ENCODE results near the gene IL1RAPL1. TPM values are rescaled to one million over a fixed set of nuclear protein-coding genes. Genes with fewer than 3 reads are reported as not detected.

Gene IL1RAPL1
- total RNA-seq, 4 donors from 2014 or later: 0.13 TPM; not detected in 3

DNA sequence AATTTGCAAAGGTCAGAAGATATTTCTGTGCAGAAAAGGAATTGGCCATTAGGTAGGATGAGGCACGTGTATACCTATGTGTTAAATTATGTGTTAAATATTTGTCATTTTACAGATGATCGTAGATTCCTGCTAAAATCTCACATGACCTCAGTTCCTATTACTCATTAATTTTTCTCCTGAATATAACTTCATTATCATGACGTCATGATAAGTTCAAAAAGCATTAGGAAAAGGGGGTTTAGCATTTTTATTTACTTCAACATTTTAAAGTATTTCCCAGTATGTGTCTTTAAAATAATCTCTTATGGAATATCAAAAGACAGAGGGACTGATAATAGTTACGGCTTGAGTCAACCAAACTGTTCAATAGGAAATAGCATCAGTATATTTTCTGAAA lies 372.8 kb downstream of the IL1RAPL1 start:
- Histone ChIP-seq H3K4me1 (no peaks in the 10 kb centered on the region), H3K27ac (no peak overlapping the region), H3K4me3 (no peak overlapping the region), H3K36me3 (no peaks in the 10 kb centered on the region), H3K9me3 (no peaks in the 10 kb centered on the region), H3K27me3 (no peaks in the 10 kb centered on the region)
- no peak for TF ChIP-seq EP300 (IDR thresholded peaks at IDR 0.05)
- TF ChIP-seq, protein P1, sequence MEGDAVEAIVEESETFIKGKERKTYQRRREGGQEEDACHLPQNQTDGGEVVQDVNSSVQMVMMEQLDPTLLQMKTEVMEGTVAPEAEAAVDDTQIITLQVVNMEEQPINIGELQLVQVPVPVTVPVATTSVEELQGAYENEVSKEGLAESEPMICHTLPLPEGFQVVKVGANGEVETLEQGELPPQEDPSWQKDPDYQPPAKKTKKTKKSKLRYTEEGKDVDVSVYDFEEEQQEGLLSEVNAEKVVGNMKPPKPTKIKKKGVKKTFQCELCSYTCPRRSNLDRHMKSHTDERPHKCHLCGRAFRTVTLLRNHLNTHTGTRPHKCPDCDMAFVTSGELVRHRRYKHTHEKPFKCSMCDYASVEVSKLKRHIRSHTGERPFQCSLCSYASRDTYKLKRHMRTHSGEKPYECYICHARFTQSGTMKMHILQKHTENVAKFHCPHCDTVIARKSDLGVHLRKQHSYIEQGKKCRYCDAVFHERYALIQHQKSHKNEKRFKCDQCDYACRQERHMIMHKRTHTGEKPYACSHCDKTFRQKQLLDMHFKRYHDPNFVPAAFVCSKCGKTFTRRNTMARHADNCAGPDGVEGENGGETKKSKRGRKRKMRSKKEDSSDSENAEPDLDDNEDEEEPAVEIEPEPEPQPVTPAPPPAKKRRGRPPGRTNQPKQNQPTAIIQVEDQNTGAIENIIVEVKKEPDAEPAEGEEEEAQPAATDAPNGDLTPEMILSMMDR (IDR thresholded peaks at IDR 0.05): no peak
- TF ChIP-seq POLR2A (IDR thresholded peaks at IDR 0.05): no peak
- no peak for TF ChIP-seq POLR2AphosphoS5 (IDR thresholded peaks at IDR 0.05)
- WGBS: 63% methylated on average over 4 of the region's 4 CpGs
- no peak for DNase-seq (ENCODE audit: low spot score in 2 of 2)

DNA sequence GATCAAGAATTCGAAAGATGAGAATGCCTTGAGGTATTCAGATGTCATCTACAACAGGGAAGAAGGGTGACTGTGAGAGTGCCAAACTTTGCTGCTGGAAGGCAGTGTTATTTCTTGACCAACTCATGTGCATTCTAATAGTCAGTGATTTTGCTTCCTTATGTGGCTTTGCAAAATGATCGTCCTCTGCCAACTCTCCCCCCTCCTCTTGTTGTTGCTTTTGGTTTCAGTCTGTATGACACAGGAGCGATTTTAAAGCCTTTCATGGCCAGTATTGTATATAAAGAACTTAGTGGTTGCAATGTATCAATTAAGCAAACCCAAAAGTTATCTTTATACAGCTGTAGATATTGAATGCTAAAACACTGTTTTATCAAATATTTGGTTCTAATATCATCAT lies 379.1 kb downstream of the IL1RAPL1 start:
- Histone ChIP-seq H3K4me3 (no peak overlapping the region), H3K4me1 (no peaks in the 10 kb centered on the region), H3K27ac (no peak overlapping the region), H3K9me3 (no peaks in the 10 kb centered on the region), H3K36me3 (no peaks in the 10 kb centered on the region), H3K27me3 (no peaks in the 10 kb centered on the region)
- WGBS: 33% methylated on average over 3 of the region's 3 CpGs
- no peak for DNase-seq (ENCODE audit: low spot score in 2 of 2)
- no peak for TF ChIP-seq POLR2A (IDR thresholded peaks at IDR 0.05)
- no peak for TF ChIP-seq EP300 (IDR thresholded peaks at IDR 0.05)
- TF ChIP-seq, protein P1 (IDR thresholded peaks at IDR 0.05): no peak
- no peak for TF ChIP-seq POLR2AphosphoS5 (IDR thresholded peaks at IDR 0.05)

DNA sequence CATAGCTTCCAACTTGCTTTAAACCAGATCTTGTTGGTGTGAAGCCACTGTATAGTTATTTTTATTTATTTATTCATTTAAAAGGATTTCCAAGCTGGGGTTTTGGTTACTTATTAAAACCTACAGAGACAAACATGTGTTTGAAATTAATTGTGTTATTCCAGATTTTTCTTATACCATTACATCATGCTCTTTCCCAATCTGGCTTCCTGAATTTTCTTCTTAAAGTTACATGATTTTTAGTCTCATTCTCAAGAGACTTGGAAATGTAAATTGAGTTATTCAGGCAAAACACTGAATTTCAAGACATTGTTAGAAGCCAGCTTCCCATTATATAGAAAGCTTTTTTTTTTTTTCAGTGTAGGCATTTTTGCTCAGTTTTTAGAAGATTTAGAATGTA lies 381.9 kb downstream of the IL1RAPL1 start:
- Histone ChIP-seq H3K27ac (no peak overlapping the region), H3K36me3 (no peaks in the 10 kb centered on the region), H3K9me3 (no peaks in the 10 kb centered on the region), H3K27me3 (no peaks in the 10 kb centered on the region), H3K4me1 (no peaks in the 10 kb centered on the region), H3K4me3 (no peak overlapping the region)
- TF ChIP-seq, protein P1 (IDR thresholded peaks at IDR 0.05): no peak
- TF ChIP-seq EP300 (IDR thresholded peaks at IDR 0.05) (no peak), POLR2AphosphoS5 (IDR thresholded peaks at IDR 0.05) (no peak)
- no peak for DNase-seq (ENCODE audit: low spot score in 2 of 2)

DNA sequence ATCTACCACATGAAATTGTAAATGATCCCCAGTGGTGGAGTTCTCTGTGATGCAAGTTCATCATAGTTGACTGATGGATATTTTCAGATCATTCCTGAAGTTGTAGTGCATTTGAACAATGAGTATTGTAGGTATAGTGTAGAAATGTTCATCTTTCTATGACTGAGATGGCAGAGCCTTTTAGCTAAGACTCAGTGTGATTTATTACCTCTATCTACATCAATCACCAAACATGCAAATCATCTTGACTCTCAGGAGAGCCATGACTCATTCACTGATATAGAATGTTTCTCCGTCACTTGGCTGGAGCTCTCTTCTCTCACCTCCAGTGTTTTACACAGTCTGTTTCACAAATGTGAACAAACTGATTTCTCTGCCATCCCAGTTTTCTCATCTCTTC lies 392.6 kb downstream of the IL1RAPL1 start:
- H3K36me3 ChIP-seq: no peaks in the 10 kb centered on the region
- TF ChIP-seq POLR2A (IDR thresholded peaks at IDR 0.05) (no peak), POLR2AphosphoS5 (IDR thresholded peaks at IDR 0.05) (no peak), EP300 (IDR thresholded peaks at IDR 0.05) (no peak)
- TF ChIP-seq, protein P1 (IDR thresholded peaks at IDR 0.05): no peak
- 38% methylated on average over 1 of the region's 1 CpG for WGBS
- H3K27me3 ChIP-seq: no peaks in the 10 kb centered on the region
- DNase-seq (ENCODE audit: low spot score in 2 of 2): no peak
- H3K4me1 ChIP-seq: no peaks in the 10 kb centered on the region
- H3K9me3 ChIP-seq: no peaks in the 10 kb centered on the region
- no peak overlapping the region for H3K4me3 ChIP-seq
- no peak overlapping the region for H3K27ac ChIP-seq

DNA sequence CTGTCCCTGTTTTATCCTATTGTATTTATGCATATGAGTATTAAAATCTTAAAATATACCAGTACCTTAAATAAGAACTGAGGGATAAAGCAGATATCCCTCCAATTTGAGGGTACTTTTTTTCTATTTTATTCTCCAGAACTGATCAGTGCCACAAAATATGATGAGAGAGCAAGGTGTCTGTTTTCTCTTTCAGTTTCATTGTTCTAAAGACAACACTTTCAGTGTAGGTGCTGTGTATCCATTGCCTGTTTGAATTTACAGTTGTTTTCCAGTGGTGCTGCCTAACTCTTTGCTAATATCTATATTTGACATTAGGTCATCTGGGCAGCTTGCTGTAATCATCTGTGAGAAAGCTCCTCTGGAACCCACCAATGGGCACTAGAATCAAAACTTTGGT lies 394.7 kb downstream of the IL1RAPL1 start:
- no peaks in the 10 kb centered on the region for H3K27me3 ChIP-seq
- H3K27ac ChIP-seq: no peak overlapping the region
- H3K4me3 ChIP-seq: no peak overlapping the region
- no peaks in the 10 kb centered on the region for H3K4me1 ChIP-seq
- DNase-seq (ENCODE audit: low spot score in 2 of 2): no peak
- no peaks in the 10 kb centered on the region for H3K36me3 ChIP-seq
- no peak for TF ChIP-seq POLR2A (IDR thresholded peaks at IDR 0.05)
- TF ChIP-seq, protein P1 (IDR thresholded peaks at IDR 0.05): no peak
- no peak for TF ChIP-seq POLR2AphosphoS5 (IDR thresholded peaks at IDR 0.05)
- no peak for TF ChIP-seq EP300 (IDR thresholded peaks at IDR 0.05)
- no peaks in the 10 kb centered on the region for H3K9me3 ChIP-seq

Measured in suprapubic skin (tissue), 4 donors.